Thoracic aorta (tissue), 2 donors: Measurements from ENCODE around the gene OSBPL10. TPM values are rescaled to one million over a fixed set of nuclear protein-coding genes. Genes with fewer than 3 reads are reported as not detected.

Experiments
- ATAC-seq: fragments of 150-250 bp; one replicate; pipeline ENCODE4 v1.8.0; 2017; ENCODE audit warnings: low read depth; ENCODE audit not compliant: insufficient number of reproducible peaks, low FRiP score
- DNase-seq: peaks from one replicate; pipeline ENCODE4 v3.0.0-alpha.2; 2020; ENCODE audit warnings: low spot score
- H3K27ac ChIP-seq, 2 donors: fragments of 200-600 bp; sonication (generic); 1 replicate in 1 of 2; 2 replicates in 1 of 2; pipeline ENCODE4 v1.5.1; 2016; ENCODE audit warnings: mild to moderate bottlenecking in 2 of 2, moderate library complexity in 2 of 2
- H3K27me3 ChIP-seq: fragments of 200-600 bp; sonication (generic); replicated peaks from 2 replicates; pipeline ENCODE4 v1.6.0; 2016; ENCODE audit warnings: mild to moderate bottlenecking; ENCODE audit not compliant: insufficient read depth
- H3K36me3 ChIP-seq: fragments of 200-600 bp; sonication (generic); one replicate; pipeline ENCODE4 v1.5.1; 2016
- H3K4me1 ChIP-seq, 2 donors: fragments of 200-600 bp; sonication (generic); 1 replicate in 1 of 2; 2 replicates in 1 of 2; pipeline versions ENCODE4 v1.5.1 to v1.6.0; 2016; ENCODE audit warnings: low read depth in 2 of 2, mild to moderate bottlenecking in 1 of 2; ENCODE audit not compliant: control insufficient read depth in 1 of 2
- H3K4me3 ChIP-seq: fragments of 200-600 bp; sonication (generic); 2 replicates; pipeline ENCODE4 v1.5.1; 2016; ENCODE audit warnings: mild to moderate bottlenecking
- H3K9me3 ChIP-seq: fragments of 200-600 bp; sonication (generic); 2 replicates; pipeline ENCODE4 v1.5.1; 2016
- CTCF ChIP-seq: fragments of 200-600 bp; sonication (generic); IDR thresholded peaks from one replicate; pipeline ENCODE4 v1.5.1; 2019; ENCODE audit warnings: antibody characterized with exemption
- total RNA-seq, 2 donors: library from RNA; depleted of rRNA; stranded (reverse); fragments of >200 nt; gene quantifications; one replicate each; pipeline versions ENCODE4 v1.1.0 to v1.2.3, GENCODE V29; 2016

Gene OSBPL10
- total RNA-seq, 2 donors from 2014 or later: 108 to 153 TPM

DNA sequence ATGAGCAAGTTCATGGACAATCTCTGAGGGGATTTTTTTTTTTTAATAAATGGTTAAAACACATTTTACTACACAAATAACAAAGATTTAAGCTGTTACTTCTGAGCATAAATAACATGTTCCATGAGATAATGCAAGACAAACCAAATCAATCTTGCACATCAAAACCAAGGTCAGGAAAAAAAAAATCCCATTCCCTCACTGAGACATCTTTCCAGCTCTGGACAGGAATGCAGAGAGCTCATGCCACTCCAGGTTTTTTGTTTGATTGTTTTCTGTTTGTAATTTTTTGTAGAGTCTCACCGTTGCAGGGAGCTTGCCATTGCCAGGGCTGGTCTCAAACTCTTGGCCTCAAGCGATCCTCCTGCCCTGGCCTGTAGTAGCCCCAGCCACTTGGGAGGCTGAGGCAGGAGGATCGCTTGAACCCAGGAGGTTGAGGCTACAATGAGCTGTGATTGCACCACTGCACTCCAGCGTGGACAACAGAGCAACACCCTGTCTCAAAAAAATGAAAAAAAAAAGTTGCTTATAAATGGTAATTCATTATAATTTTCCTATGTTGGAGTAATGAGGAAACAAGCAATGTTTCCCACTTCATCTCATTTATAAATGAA is 14.0 kb downstream of the OSBPL10 start:
- no peak for TF ChIP-seq CTCF
- ATAC-seq (no peak), DNase-seq (no peak)
- no peaks in the 10 kb centered on the region for H3K27me3 ChIP-seq
- peaks cover 18 to 36% of the 10 kb centered on the region in 2 donors for H3K4me1 ChIP-seq
- no peaks in the 10 kb centered on the region for H3K36me3 ChIP-seq
- H3K27ac ChIP-seq: peak overlapping the region; percentile 84 to 92
- H3K9me3 ChIP-seq: no peaks in the 10 kb centered on the region
- H3K4me3 ChIP-seq: no peak overlapping the region

- Histone ChIP-seq H3K27me3 (no peaks in the 10 kb centered on the region), H3K36me3 (no peaks in the 10 kb centered on the region), H3K27ac (no peak overlapping the region), H3K9me3 (no peaks in the 10 kb centered on the region), H3K4me1 (peaks cover 32 to 47% of the 10 kb centered on the region in 2 donors), H3K4me3 (no peak overlapping the region)
- ATAC-seq (no peak), DNase-seq (no peak)
- no peak for TF ChIP-seq CTCF
These were observed 18.3 kb downstream of the OSBPL10 start for GRCh38 chr3:31962801-31963205.

- no peaks in the 10 kb centered on the region for H3K36me3 ChIP-seq
- no peaks in the 10 kb centered on the region for H3K9me3 ChIP-seq
- H3K27me3 ChIP-seq: no peaks in the 10 kb centered on the region
- TF ChIP-seq CTCF: no peak
- ATAC-seq: no peak
- peaks cover 24 to 40% of the 10 kb centered on the region in 2 donors for H3K4me1 ChIP-seq
- DNase-seq: no peak
- peak overlapping the region; percentile 83 to 84 for H3K27ac ChIP-seq
- peak overlapping the region; percentile 64 for H3K4me3 ChIP-seq
These were observed 20.1 kb downstream of the OSBPL10 start for GRCh38 chr3:31960793-31961431.

DNA sequence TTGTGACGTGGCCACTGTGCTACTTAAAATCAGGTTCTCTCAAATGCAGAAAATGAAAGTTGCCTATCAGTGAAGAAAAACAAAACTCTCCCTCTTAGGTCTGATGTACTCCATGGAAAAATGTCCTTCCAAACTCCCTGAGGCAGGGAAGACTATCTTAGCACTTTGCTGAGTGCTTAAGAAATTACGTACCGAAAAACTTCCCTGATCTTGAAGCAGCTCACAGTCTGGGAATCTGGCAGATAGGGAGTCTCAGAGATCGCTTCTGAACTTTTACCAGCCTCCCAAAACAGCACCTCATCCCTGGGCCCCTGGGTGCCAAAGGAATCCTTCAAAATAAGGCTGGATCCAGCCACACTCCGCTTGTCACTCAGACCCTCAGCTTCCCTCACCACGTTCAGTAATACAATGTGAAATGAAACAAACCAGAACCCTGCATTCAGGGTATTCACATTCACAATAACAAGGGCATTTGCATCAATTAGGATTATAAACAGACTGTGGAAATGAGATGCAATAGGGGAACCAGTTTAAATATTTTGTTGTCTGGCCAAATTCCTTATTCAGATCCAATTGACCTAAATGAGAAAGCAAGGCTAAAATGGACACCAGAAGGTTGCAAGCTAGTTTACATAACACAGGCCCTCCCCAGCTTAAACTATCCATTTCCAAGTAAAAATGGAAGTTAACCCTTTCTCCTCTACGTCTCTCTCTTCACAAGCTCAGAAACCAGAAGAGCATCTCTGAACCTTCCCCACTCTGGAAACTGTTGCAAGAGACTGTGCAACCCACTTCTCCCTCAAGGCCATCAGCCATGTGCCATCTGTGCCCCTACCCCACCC is 20.9 kb downstream of the OSBPL10 start:
- DNase-seq (no peak), ATAC-seq (peak; percentile 76)
- Histone ChIP-seq H3K27me3 (no peaks in the 10 kb centered on the region), H3K36me3 (no peaks in the 10 kb centered on the region), H3K9me3 (no peaks in the 10 kb centered on the region), H3K4me3 (peak overlapping the region; percentile 64), H3K4me1 (peaks cover 24 to 40% of the 10 kb centered on the region in 2 donors), H3K27ac (peak overlapping the region; percentile 83 to 84)
- no peak for TF ChIP-seq CTCF

DNA sequence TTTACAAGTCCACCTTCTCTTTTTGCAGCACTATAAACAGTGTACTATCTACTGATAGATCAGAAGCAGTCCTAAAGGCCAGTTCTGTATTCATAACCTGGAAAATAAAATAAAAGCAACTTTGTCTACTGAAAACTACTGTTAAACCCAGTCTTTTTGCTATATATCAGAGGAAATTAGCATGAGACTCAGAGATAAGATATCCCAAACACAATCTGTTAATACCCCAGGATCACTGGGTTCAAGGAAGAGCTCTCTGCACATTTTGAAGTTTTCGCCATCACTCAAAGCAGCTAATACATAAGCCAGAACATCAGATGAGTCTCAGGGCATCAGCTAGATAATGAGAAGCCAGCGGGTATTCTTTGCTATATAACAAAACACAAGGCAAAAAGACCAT is 21.8 kb downstream of the OSBPL10 start:
- peak overlapping the region; percentile 64 for H3K4me3 ChIP-seq
- peak overlapping the region; percentile 83 to 84 for H3K27ac ChIP-seq
- H3K27me3 ChIP-seq: no peaks in the 10 kb centered on the region
- H3K36me3 ChIP-seq: no peaks in the 10 kb centered on the region
- ATAC-seq (no peak), DNase-seq (no peak)
- no peak for TF ChIP-seq CTCF
- no peaks in the 10 kb centered on the region for H3K9me3 ChIP-seq
- H3K4me1 ChIP-seq: peaks cover 24 to 40% of the 10 kb centered on the region in 2 donors
